ENCODE data around the gene NPR2. TPM values are rescaled to one million over a fixed set of nuclear protein-coding genes. Genes with fewer than 3 reads are reported as not detected.

The NPR2 gene
- total RNA-seq, 4 donors from 2014 or later: 6.7 to 29.5 (median 21.6) TPM

- TF ChIP-seq CTCF (IDR thresholded peaks at IDR 0.05) (peak; percentile 65 to 86 (median 78)), POLR2A (IDR thresholded peaks at IDR 0.05) (no peak)
- peaks cover 0 to 12% (median 5%) of the 10 kb centered on the region in 4 donors for H3K4me1 ChIP-seq
- no peak overlapping the region for H3K4me3 ChIP-seq
- H3K27ac ChIP-seq: no peak overlapping the region
- no peaks in the 10 kb centered on the region for H3K36me3 ChIP-seq
- H3K27me3 ChIP-seq: no peaks in the 10 kb centered on the region
- H3K9me3 ChIP-seq: no peaks in the 10 kb centered on the region
- DNase-seq: peak in 1 of 3 donors; percentile 58
Measured at GRCh38 chr9:35826071-35826701, 34.8 kb downstream of the NPR2 start.

GRCh38 chr9:35827486-35827885, 36.1 kb downstream of the NPR2 start:
- Histone ChIP-seq H3K27me3 (no peaks in the 10 kb centered on the region), H3K27ac (no peak overlapping the region), H3K4me1 (peaks cover 0 to 12% (median 5%) of the 10 kb centered on the region in 4 donors), H3K9me3 (no peaks in the 10 kb centered on the region), H3K36me3 (no peaks in the 10 kb centered on the region), H3K4me3 (no peak overlapping the region)
- TF ChIP-seq CTCF (IDR thresholded peaks at IDR 0.05) (no peak), POLR2A (IDR thresholded peaks at IDR 0.05) (no peak)
- no peak for DNase-seq

GRCh38 chr9:35828716-35829083, 37.3 kb downstream of the NPR2 start, which contains the start of gene FAM221B:
Gene FAM221B, minus strand, starts transcription at chr9:35828732. Its CDS starts 2,571 bp downstream, at chr9:35826161.
- H3K4me1 ChIP-seq: peaks cover 5 to 18% (median 7%) of the 10 kb centered on the region in 4 donors
- no peaks in the 10 kb centered on the region for H3K27me3 ChIP-seq
- no peaks in the 10 kb centered on the region for H3K36me3 ChIP-seq
- peak within 1 kb of the TSS; percentile 63 to 99 (median 82) for H3K4me3 ChIP-seq
- DNase-seq: peak in 1 of 3 donors; percentile 66
- TF ChIP-seq CTCF (IDR thresholded peaks at IDR 0.05) (no peak), POLR2A (IDR thresholded peaks at IDR 0.05) (no peak)
- H3K9me3 ChIP-seq: no peaks in the 10 kb centered on the region
- H3K27ac ChIP-seq: peak within 1 kb of the TSS; percentile 88 to 98 (median 96)

- Histone ChIP-seq H3K27me3 (no peaks in the 10 kb centered on the region), H3K27ac (peak within 1 kb of the TSS; percentile 88 to 98 (median 96)), H3K36me3 (no peaks in the 10 kb centered on the region), H3K4me3 (peak within 1 kb of the TSS; percentile 63 to 99 (median 82)), H3K4me1 (peaks cover 5 to 18% (median 12%) of the 10 kb centered on the region in 4 donors), H3K9me3 (no peaks in the 10 kb centered on the region)
- TF ChIP-seq POLR2A (IDR thresholded peaks at IDR 0.05) (no peak), CTCF (IDR thresholded peaks at IDR 0.05) (no peak)
- DNase-seq: peak; percentile 97 to 100 (median 99)
Measured at GRCh38 chr9:35829084-35829763, 37.8 kb downstream of the NPR2 start, which contains the start of gene TMEM8B. Gene TMEM8B, plus strand, starts transcription at chr9:35829228. Its CDS starts 220 bp downstream, at chr9:35829448.

- H3K27ac ChIP-seq: peak overlapping the region; percentile 88 to 98 (median 96)
- no peaks in the 10 kb centered on the region for H3K9me3 ChIP-seq
- no peaks in the 10 kb centered on the region for H3K27me3 ChIP-seq
- H3K4me3 ChIP-seq: peak overlapping the region; percentile 63 to 99 (median 82)
- H3K4me1 ChIP-seq: peaks cover 5 to 18% (median 16%) of the 10 kb centered on the region in 4 donors
- TF ChIP-seq CTCF (IDR thresholded peaks at IDR 0.05): no peak
- TF ChIP-seq POLR2A (IDR thresholded peaks at IDR 0.05): no peak
- no peak for DNase-seq
- no peaks in the 10 kb centered on the region for H3K36me3 ChIP-seq
Measured at GRCh38 chr9:35829764-35830096, 38.3 kb downstream of the NPR2 start.

Data from Peyer's patch (tissue), 4 donors.